ENCODE results near the gene ESAM. TPM values are rescaled to one million over a fixed set of nuclear protein-coding genes. Genes with fewer than 3 reads are reported as not detected.

The ESAM gene
- total and polyA plus RNA-seq, 2 experiments from 2014 or later: 0.32 TPM; not detected in 1

DNA sequence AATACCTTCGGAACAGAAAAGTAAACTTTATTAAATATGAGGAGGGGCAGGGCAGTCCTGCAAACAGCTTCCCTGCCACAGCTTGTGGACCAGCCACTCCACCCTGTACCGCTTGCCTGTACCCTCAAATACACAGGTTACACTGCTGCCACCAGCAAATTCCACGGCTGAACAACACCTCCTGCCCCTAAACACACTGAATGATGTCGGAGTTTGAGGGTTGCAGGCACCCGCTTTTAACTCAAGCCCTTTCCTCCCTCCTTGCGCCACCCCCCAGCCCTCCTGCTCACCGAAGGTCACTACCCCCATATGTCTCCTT is 14.0 kb downstream of the ESAM start:
- no peak overlapping the region; the same call in 2 of the 3 replicates for H3K4me3 Mint-ChIP-seq
- peaks cover 40% of the 10 kb centered on the region for H3K4me1 ChIP-seq (ENCODE audit: insufficient read depth)

DNA sequence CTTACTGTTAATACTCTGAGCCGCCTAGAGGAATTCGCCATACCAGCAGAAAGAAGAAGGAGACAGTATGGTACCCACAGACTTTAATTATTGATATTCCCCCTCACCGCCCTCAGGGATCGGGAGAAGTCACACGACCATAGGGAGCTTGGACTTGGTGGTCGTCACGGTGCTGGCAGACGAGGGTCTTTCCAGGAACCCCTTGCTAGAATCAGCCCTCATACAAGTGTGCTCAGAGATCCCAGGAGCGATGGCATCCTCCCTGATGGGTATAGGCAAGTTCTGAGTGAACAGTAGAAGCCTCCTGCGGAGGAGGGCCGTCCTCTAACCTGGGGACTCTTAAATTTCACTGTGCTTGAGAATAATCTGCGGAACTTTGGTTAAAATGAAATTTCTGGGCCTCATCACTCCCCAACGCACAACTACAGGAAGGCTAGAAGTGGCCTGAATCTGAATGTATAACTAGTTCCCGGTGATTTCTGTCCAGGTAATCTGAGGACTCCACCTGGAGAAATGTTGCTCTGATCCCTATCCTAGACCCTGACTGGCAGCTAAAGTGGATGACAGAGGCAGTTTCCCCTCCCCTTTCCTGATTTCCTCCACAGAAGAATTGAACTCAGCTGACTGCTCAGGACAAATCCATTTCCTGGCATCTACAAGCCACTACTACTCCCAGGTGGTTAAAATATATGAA is 14.5 kb downstream of the ESAM start:
- peaks cover 28% of the 10 kb centered on the region for H3K4me1 Mint-ChIP-seq
- H3K4me2 ChIP-seq: peak overlapping the region; percentile 85
- H3K4me3 ChIP-seq: peak overlapping the region; percentile 90
- no peaks in the 10 kb centered on the region; the same call in 2 of the 3 replicates for H3K36me3 Mint-ChIP-seq (ENCODE audit: low read depth)
- peaks cover 29% of the 10 kb centered on the region for H4K20me1 ChIP-seq (replicated peaks; ENCODE audit: insufficient read depth)
- H3K27ac ChIP-seq (ENCODE audit: low read depth): no peak overlapping the region
- no peak overlapping the region for H2AFZ ChIP-seq
- H3K4me1 ChIP-seq (ENCODE audit: insufficient read depth): peaks cover 35% of the 10 kb centered on the region
- H3K27me3 Mint-ChIP-seq (ENCODE audit: insufficient read depth, low read depth, poor library complexity): peaks cover 99% of the 10 kb centered on the region
- TF ChIP-seq, protein P1, sequence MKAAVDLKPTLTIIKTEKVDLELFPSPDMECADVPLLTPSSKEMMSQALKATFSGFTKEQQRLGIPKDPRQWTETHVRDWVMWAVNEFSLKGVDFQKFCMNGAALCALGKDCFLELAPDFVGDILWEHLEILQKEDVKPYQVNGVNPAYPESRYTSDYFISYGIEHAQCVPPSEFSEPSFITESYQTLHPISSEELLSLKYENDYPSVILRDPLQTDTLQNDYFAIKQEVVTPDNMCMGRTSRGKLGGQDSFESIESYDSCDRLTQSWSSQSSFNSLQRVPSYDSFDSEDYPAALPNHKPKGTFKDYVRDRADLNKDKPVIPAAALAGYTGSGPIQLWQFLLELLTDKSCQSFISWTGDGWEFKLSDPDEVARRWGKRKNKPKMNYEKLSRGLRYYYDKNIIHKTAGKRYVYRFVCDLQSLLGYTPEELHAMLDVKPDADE (IDR thresholded peaks at IDR 0.05): no peak
- TF ChIP-seq EZH2 (IDR thresholded peaks at IDR 0.05; ENCODE audit: low read depth, unreplicated experiment) (peak; percentile 75), JUNB (IDR thresholded peaks at IDR 0.05; ENCODE audit: unreplicated experiment) (no peak)
- H3F3A ChIP-seq (replicated peaks; ENCODE audit: low read depth): peaks cover 5% of the 10 kb centered on the region; the same call in 1 of the 2 replicates
- no peak overlapping the region for H3K27ac Mint-ChIP-seq
- H3K9me2 ChIP-seq (ENCODE audit: insufficient read depth): no peaks in the 10 kb centered on the region
- H3K36me3 ChIP-seq (ENCODE audit: insufficient read depth): no peaks in the 10 kb centered on the region
- H3K4me3 Mint-ChIP-seq: peak overlapping the region; percentile 84
- H3K79me2 ChIP-seq (replicated peaks; ENCODE audit: insufficient read depth): no peaks in the 10 kb centered on the region
- ATAC-seq (no peak), DNase-seq (ENCODE audit: low spot score) (no peak)
- H3K9me3 Mint-ChIP-seq: no peaks in the 10 kb centered on the region
- peaks cover 99% of the 10 kb centered on the region for H3K27me3 ChIP-seq (ENCODE audit: insufficient read depth)

More for the DNA sequence above, 14.0 kb downstream of the ESAM start:
- DNase-seq (ENCODE audit: low spot score) (no peak), ATAC-seq (no peak)
- Mint-ChIP-seq H3K27ac (no peak overlapping the region), H3K36me3 (ENCODE audit: low read depth) (no peaks in the 10 kb centered on the region; the same call in 2 of the 3 replicates), H3K9me3 (no peaks in the 10 kb centered on the region), H3K4me1 (peaks cover 33% of the 10 kb centered on the region), H3K27me3 (ENCODE audit: insufficient read depth, low read depth, poor library complexity) (peaks cover 99% of the 10 kb centered on the region)
- Histone ChIP-seq H3F3A (replicated peaks; ENCODE audit: low read depth) (peaks cover 5% of the 10 kb centered on the region; the same call in 1 of the 2 replicates), H4K20me1 (replicated peaks; ENCODE audit: insufficient read depth) (peaks cover 29% of the 10 kb centered on the region), H2AFZ (no peak overlapping the region), H3K27me3 (ENCODE audit: insufficient read depth) (peaks cover 99% of the 10 kb centered on the region), H3K4me3 (no peak overlapping the region), H3K36me3 (ENCODE audit: insufficient read depth) (no peaks in the 10 kb centered on the region), H3K27ac (ENCODE audit: low read depth) (no peak overlapping the region), H3K4me2 (0 out of 2 replicates have a peak overlapping the region, but pooled peaks have one; percentile 20), H3K9me2 (ENCODE audit: insufficient read depth) (no peaks in the 10 kb centered on the region), H3K79me2 (replicated peaks; ENCODE audit: insufficient read depth) (no peaks in the 10 kb centered on the region)
- TF ChIP-seq, protein P1 (IDR thresholded peaks at IDR 0.05): no peak
- TF ChIP-seq STAT1 (IDR thresholded peaks at IDR 0.05; ENCODE audit: unreplicated experiment) (no peak), ZNF114 (CRISPR knock-in tag; IDR thresholded peaks at IDR 0.05) (no peak), EZH2 (IDR thresholded peaks at IDR 0.05; ENCODE audit: low read depth, unreplicated experiment) (peak; percentile 49)

DNA sequence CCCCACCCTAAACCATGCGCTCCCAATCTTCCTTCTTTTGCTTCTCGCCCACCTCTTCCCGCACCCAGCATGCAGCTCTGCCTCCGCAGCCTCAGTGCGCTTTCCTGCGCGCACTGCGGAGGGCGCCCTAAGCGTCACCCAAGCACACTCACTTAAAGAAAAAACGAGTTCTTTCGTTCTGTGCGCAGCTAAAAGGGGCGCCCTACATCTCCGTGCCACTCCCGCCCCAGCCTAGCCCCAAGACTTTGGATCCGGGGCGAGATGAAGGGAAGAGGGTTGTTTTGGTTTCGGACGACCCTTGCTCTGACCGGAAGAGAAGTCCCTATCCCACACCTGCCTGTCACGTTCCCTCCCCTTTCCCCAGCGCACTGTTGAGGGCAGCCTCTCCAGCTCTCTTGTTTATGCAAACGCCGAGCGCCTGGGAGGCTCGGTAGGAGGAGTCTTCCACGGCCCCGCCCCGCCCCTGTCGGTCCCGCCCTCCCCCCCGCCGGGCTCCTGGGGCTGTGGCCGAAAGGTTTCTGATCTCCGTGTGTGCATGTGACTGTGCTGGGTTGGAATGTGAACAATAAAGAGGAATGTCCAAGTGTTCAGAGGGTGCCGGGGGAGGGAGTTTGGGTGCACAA is 15.4 kb downstream of the ESAM start:
- no peaks in the 10 kb centered on the region for H3K9me2 ChIP-seq (ENCODE audit: insufficient read depth)
- peaks cover 26% of the 10 kb centered on the region for H3K4me1 Mint-ChIP-seq
- peak; percentile 94 for DNase-seq (ENCODE audit: low spot score)
- peaks cover 5% of the 10 kb centered on the region; the same call in 1 of the 2 replicates for H3F3A ChIP-seq (replicated peaks; ENCODE audit: low read depth)
- H3K27ac Mint-ChIP-seq: no peak overlapping the region
- TF ChIP-seq EZH2phosphoT487 (IDR thresholded peaks at IDR 0.05; ENCODE audit: unreplicated experiment) (no peak), POLR2AphosphoS5 (IDR thresholded peaks at IDR 0.05; ENCODE audit: low read depth) (no peak; the same call in 1 of the 2 replicates), EZH2 (IDR thresholded peaks at IDR 0.05; ENCODE audit: low read depth, unreplicated experiment) (peak; percentile 52), ZNF114 (CRISPR knock-in tag; IDR thresholded peaks at IDR 0.05) (no peak)
- TF ChIP-seq, protein P1 (IDR thresholded peaks at IDR 0.05): peak; percentile 36; the same call in 1 of the 2 replicates
- TF ChIP-seq, protein P2, sequence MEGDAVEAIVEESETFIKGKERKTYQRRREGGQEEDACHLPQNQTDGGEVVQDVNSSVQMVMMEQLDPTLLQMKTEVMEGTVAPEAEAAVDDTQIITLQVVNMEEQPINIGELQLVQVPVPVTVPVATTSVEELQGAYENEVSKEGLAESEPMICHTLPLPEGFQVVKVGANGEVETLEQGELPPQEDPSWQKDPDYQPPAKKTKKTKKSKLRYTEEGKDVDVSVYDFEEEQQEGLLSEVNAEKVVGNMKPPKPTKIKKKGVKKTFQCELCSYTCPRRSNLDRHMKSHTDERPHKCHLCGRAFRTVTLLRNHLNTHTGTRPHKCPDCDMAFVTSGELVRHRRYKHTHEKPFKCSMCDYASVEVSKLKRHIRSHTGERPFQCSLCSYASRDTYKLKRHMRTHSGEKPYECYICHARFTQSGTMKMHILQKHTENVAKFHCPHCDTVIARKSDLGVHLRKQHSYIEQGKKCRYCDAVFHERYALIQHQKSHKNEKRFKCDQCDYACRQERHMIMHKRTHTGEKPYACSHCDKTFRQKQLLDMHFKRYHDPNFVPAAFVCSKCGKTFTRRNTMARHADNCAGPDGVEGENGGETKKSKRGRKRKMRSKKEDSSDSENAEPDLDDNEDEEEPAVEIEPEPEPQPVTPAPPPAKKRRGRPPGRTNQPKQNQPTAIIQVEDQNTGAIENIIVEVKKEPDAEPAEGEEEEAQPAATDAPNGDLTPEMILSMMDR (conservative IDR thresholded peaks at IDR 0.05; ENCODE audit: low read depth in 2 of 2): peak; percentile 60 to 81
- peak overlapping the region; percentile 93 for H2AFZ ChIP-seq
- H3K4me1 ChIP-seq (ENCODE audit: insufficient read depth): peaks cover 31% of the 10 kb centered on the region
- H3K4me3 ChIP-seq: peak overlapping the region; percentile 90
- no peaks in the 10 kb centered on the region; the same call in 2 of the 3 replicates for H3K36me3 Mint-ChIP-seq (ENCODE audit: low read depth)
- H3K27ac ChIP-seq (ENCODE audit: low read depth): no peak overlapping the region
- peaks cover 99% of the 10 kb centered on the region for H3K27me3 ChIP-seq (ENCODE audit: insufficient read depth)
- peaks cover 99% of the 10 kb centered on the region for H3K27me3 Mint-ChIP-seq (ENCODE audit: insufficient read depth, low read depth, poor library complexity)
- H3K79me2 ChIP-seq (replicated peaks; ENCODE audit: insufficient read depth): no peaks in the 10 kb centered on the region
- H3K9me3 Mint-ChIP-seq: no peaks in the 10 kb centered on the region
- peak; percentile 77 for ATAC-seq
- H3K36me3 ChIP-seq (ENCODE audit: insufficient read depth): no peaks in the 10 kb centered on the region
- H3K4me2 ChIP-seq: peak overlapping the region; percentile 85
- peak overlapping the region; percentile 84 for H3K4me3 Mint-ChIP-seq
- peaks cover 29% of the 10 kb centered on the region for H4K20me1 ChIP-seq (replicated peaks; ENCODE audit: insufficient read depth)

Measured in GM23338 (cell line).